H1 (cell line): ENCODE data around the gene KRT35. TPM values are rescaled to one million over a fixed set of nuclear protein-coding genes. Genes with fewer than 3 reads are reported as not detected.
A peak's percentile ranks its signal among the peaks of the same experiment; 100 is the strongest.

ENCODE experiments used
- CTCF ChIA-PET: fragments of 300-600 bp; sonication (Branson Sonifier 250); formaldehyde crosslinking; loops from one replicate; lab custom pipeline; 2021; ENCODE audit not compliant: partially characterized antibody; lab: Charles Lee
- POLR2A ChIA-PET: fragments of 300-600 bp; sonication (Branson Sonifier 250); formaldehyde crosslinking; loops from one replicate; lab custom pipeline; 2021; ENCODE audit warnings: inconsistent platforms; ENCODE audit not compliant: partially characterized antibody; lab: Charles Lee
- DNase-seq, 2 experiments: peaks; one replicate each; pipeline versions ENCODE4 v3.0.0 to v3.0.0-alpha.2; 2010 to 2022; ENCODE audit warnings: low spot score in 2 of 2, low read depth in 1 of 2, mixed read lengths in 1 of 2
- FAIRE-seq: peaks from 2 replicates; lab custom pipeline; 2011; peaks lifted over from hg19 to GRCh38; lab: Jason Lieb, UNC
- H2AFZ ChIP-seq: 2 replicates; pipeline ENCODE4 v1.8.1; 2012; ENCODE audit warnings: low read length, inconsistent platforms
- H2AK5ac ChIP-seq: 2 replicates; pipeline ENCODE4 v1.6.1; 2013; ENCODE audit warnings: low read depth, low read length
- H2BK120ac ChIP-seq: replicated peaks from 2 replicates; pipeline ENCODE3; 2013; ENCODE audit warnings: low read depth, low read length, inconsistent platforms
- H2BK12ac ChIP-seq: 2 replicates; pipeline ENCODE4 v1.6.1; 2013; ENCODE audit warnings: low read depth, low read length
- H2BK15ac ChIP-seq: 2 replicates; pipeline ENCODE4 v1.6.1; 2013; ENCODE audit warnings: low read length
- H2BK20ac ChIP-seq: 2 replicates; pipeline ENCODE4 v1.6.1; 2013; ENCODE audit warnings: low read length
- H2BK5ac ChIP-seq: 2 replicates; pipeline ENCODE4 v1.6.1; 2013; ENCODE audit warnings: low read depth, low read length
- H3K14ac ChIP-seq: 2 replicates; pipeline ENCODE4 v1.6.1; 2013; ENCODE audit warnings: inconsistent platforms; ENCODE audit not compliant: insufficient read length
- H3K18ac ChIP-seq: 2 replicates; pipeline ENCODE4 v1.6.1; 2013; ENCODE audit warnings: low read length; ENCODE audit errors: extremely low read depth
- H3K23ac ChIP-seq: 2 replicates; pipeline ENCODE4 v1.6.1; 2013; ENCODE audit warnings: inconsistent platforms; ENCODE audit not compliant: insufficient read length
- H3K23me2 ChIP-seq: 2 replicates; pipeline ENCODE4 v1.6.1; 2013; ENCODE audit warnings: low read depth, low read length
- H3K27ac ChIP-seq: 2 replicates; pipeline ENCODE4 v1.6.1; 2011; ENCODE audit warnings: low read depth, low read length, inconsistent platforms
- H3K27me3 ChIP-seq, 4 experiments: replicated peaks in 1 of 4; 1 replicate in 1 of 4; 2 replicates in 3 of 4; pipeline versions ENCODE4 v1.6.1 to v1.8.1; 2011 to 2013; ENCODE audit warnings: low read length in 3 of 4, mild to moderate bottlenecking in 3 of 4, inconsistent platforms in 2 of 4, mixed read lengths in 2 of 4, moderate library complexity in 1 of 4; ENCODE audit not compliant: control insufficient read depth in 3 of 4, insufficient read depth in 3 of 4; ENCODE audit errors: extremely low read depth in 1 of 4
- H3K36me3 ChIP-seq, 4 experiments: 2 replicates each; pipeline versions ENCODE4 v1.6.1 to v1.8.1; 2011 to 2013; ENCODE audit warnings: mild to moderate bottlenecking in 4 of 4, low read length in 3 of 4, moderate library complexity in 2 of 4, control low read depth in 1 of 4, inconsistent platforms in 1 of 4; ENCODE audit not compliant: insufficient read depth in 4 of 4, control insufficient read depth in 2 of 4
- H3K4ac ChIP-seq: replicated peaks from 2 replicates; pipeline ENCODE3; 2013; ENCODE audit warnings: low read length, low read depth, mixed read lengths, inconsistent platforms; ENCODE audit not compliant: insufficient read length
- H3K4me1 ChIP-seq, 4 experiments: replicated peaks in 1 of 4; 1 replicate in 1 of 4; 2 replicates in 3 of 4; pipeline versions ENCODE4 v1.6.1 to v1.8.1; 2011 to 2013; ENCODE audit warnings: low read length in 3 of 4, inconsistent platforms in 2 of 4, mixed read lengths in 1 of 4; ENCODE audit not compliant: insufficient read depth in 4 of 4, control insufficient read depth in 3 of 4
- H3K4me2 ChIP-seq, 2 experiments: 2 replicates each; pipeline versions ENCODE4 v1.6.1 to v1.8.1; 2011 to 2013; ENCODE audit warnings: low read depth in 2 of 2, low read length in 2 of 2, control low read depth in 1 of 2, inconsistent platforms in 1 of 2, mild to moderate bottlenecking in 1 of 2; ENCODE audit not compliant: insufficient read depth in 1 of 2
- H3K4me3 ChIP-seq, 4 experiments: fragments of 200-600, 300-600 bp in 1 of 4; sonication (generic), shearing (Covaris generic), sonication (Bioruptor Twin) in 1 of 4; 2 replicates each; pipeline versions ENCODE4 v1.5.1 to v1.8.1; 2011 to 2016; ENCODE audit warnings: low read length in 4 of 4, low read depth in 3 of 4, control low read depth in 2 of 4, inconsistent platforms in 2 of 4, mild to moderate bottlenecking in 2 of 4, mixed read lengths in 1 of 4, moderate library complexity in 1 of 4; ENCODE audit not compliant: insufficient read depth in 2 of 4; ENCODE audit errors: extremely low read depth in 1 of 4
- H3K56ac ChIP-seq: replicated peaks from 2 replicates; pipeline ENCODE3; 2013; ENCODE audit warnings: low read depth, mild to moderate bottlenecking, mixed read lengths, low read length, inconsistent platforms; ENCODE audit not compliant: insufficient read length
- H3K79me1 ChIP-seq: 2 replicates; pipeline ENCODE4 v1.6.1; 2013; ENCODE audit warnings: low read depth, low read length, control low read depth
- H3K79me2 ChIP-seq, 2 experiments: 2 replicates each; pipeline versions ENCODE4 v1.6.1 to v1.8.1; 2012 to 2013; ENCODE audit warnings: low read length in 2 of 2, mild to moderate bottlenecking in 2 of 2, inconsistent platforms in 1 of 2; ENCODE audit not compliant: insufficient read depth in 2 of 2, control insufficient read depth in 1 of 2
- H3K9ac ChIP-seq, 4 experiments: replicated peaks in 1 of 4; 1 replicate in 1 of 4; 2 replicates in 3 of 4; pipeline versions ENCODE4 v1.6.1 to v1.8.1; 2011 to 2013; ENCODE audit warnings: low read depth in 3 of 4, low read length in 3 of 4, control low read depth in 2 of 4, mild to moderate bottlenecking in 2 of 4, moderate library complexity in 2 of 4, inconsistent platforms in 1 of 4; ENCODE audit errors: extremely low read depth in 1 of 4
- H3K9me3 ChIP-seq, 2 experiments: 2 replicates each; pipeline versions ENCODE4 v1.6.1 to v1.8.1; 2012 to 2013; ENCODE audit warnings: mild to moderate bottlenecking in 2 of 2, moderate library complexity in 2 of 2, control low read depth in 1 of 2, inconsistent platforms in 1 of 2, low read depth in 1 of 2, low read length in 1 of 2, mixed read lengths in 1 of 2; ENCODE audit not compliant: insufficient read depth in 2 of 2
- H4K20me1 ChIP-seq, 2 experiments: replicated peaks in 1 of 2; 2 replicates each; pipeline versions ENCODE3 to v1.8.1; 2011 to 2013; ENCODE audit warnings: inconsistent platforms in 2 of 2, low read length in 2 of 2, mild to moderate bottlenecking in 1 of 2; ENCODE audit not compliant: insufficient read depth in 2 of 2, control insufficient read depth in 1 of 2
- H4K5ac ChIP-seq: 2 replicates; pipeline ENCODE4 v1.6.1; 2013; ENCODE audit warnings: low read length, low read depth, mixed read lengths, inconsistent platforms; ENCODE audit not compliant: insufficient read length
- H4K8ac ChIP-seq: 2 replicates; pipeline ENCODE4 v1.8.0; 2013; ENCODE audit warnings: mild to moderate bottlenecking, moderate library complexity, low read length, inconsistent platforms; ENCODE audit not compliant: insufficient read depth; ENCODE audit errors: extremely low read depth
- H4K91ac ChIP-seq: replicated peaks from 2 replicates; pipeline ENCODE3; 2013; ENCODE audit warnings: low read length, mixed read lengths, inconsistent platforms; ENCODE audit not compliant: insufficient read length
- BACH1 ChIP-seq: IDR thresholded peaks from 2 replicates; pipeline ENCODE4 v1.6.1; 2012; ENCODE audit warnings: low read length, improper control_type of control experiment
- BRCA1 ChIP-seq: IDR thresholded peaks from 2 replicates; pipeline ENCODE4 v1.6.1; 2012; ENCODE audit warnings: low read depth, low read length, improper control_type of control experiment
- CBX8 ChIP-seq: fragments of 300-800, 300-1000 bp; sonication (generic); IDR thresholded peaks from 2 replicates; pipeline ENCODE4 v1.7.1; 2016; ENCODE audit warnings: low read depth, low read length, borderline replicate concordance
- TEAD4 ChIP-seq: IDR thresholded peaks from 2 replicates; pipeline ENCODE4 v1.6.1; 2012; ENCODE audit warnings: low read depth, low read length, inconsistent platforms, mixed read lengths
- WGBS, 2 experiments: shearing (Covaris generic) in 1 of 2; methylation state at CpG; one replicate each; pipeline versions ENCODE4 v1.1.6 to v1.1.7; 2013 to 2015; ENCODE audit warnings: low lambda C conversion rate in 2 of 2, mixed read lengths in 2 of 2, inconsistent platforms in 1 of 2, low coverage in 1 of 2, missing lambda C conversion rate in 1 of 2; ENCODE audit not compliant: insufficient replicate concordance in 2 of 2, insufficient coverage in 1 of 2, insufficient read length in 1 of 2; ENCODE audit errors: extremely low coverage in 1 of 2, missing lambda C conversion rate in 1 of 2; 5-methylcytosine and 5-hydroxymethylcytosine counted together
- polyA plus RNA-seq, 7 experiments: library from polyadenylated mRNA; depleted of rRNA in 3 of 7; stranded (reverse) in 5 of 7; unstranded in 2 of 7; fragments of >200 nt in 5 of 7; fragments of 200-250 nt in 2 of 7; gene quantifications; 1 replicate in 5 of 7; 2 replicates in 1 of 7; 4 replicates in 1 of 7; pipeline versions ENCODE4 v1.2.1 to v1.2.3, GENCODE V29; 2011 to 2013; ENCODE audit warnings: missing spikeins in 2 of 7, mixed read lengths in 2 of 7
- total RNA-seq: library from RNA; stranded (reverse); fragmentation: NEBNext Ultra II Directional; extraction: Animal tissue kit (Norgen Biotek cat#: 25700); gene quantifications from 2 replicates; pipeline ENCODE4 v1.2.1, GENCODE V29; 2021

The KRT35 gene
- total and polyA plus RNA-seq, 2 of the 8 experiments (the other 6 are each of a cell fraction or from before 2014, with no cell fraction given), result not detected

GRCh38 chr17:41530062-41531048 is 49.4 kb upstream of the KRT35 start:
- Histone ChIP-seq H3K9ac (no peak overlapping the region), H2BK120ac (no peak overlapping the region), H4K8ac (no peak overlapping the region), H4K20me1 (peaks cover 2 to 6% of the 10 kb centered on the region in 2 experiments), H2AK5ac (peak overlapping the region; percentile 61; the same call in 1 of the 2 replicates), H2BK12ac (peak overlapping the region; percentile 95), H3K9me3 (no peaks in the 10 kb centered on the region), H3K4me3 (no peak overlapping the region), H3K36me3 (peaks cover 0 to 7% (median 0%) of the 10 kb centered on the region in 4 experiments; a peak in 1 of 8 replicates), H3K4me2 (no peak overlapping the region), H3K4ac (no peak overlapping the region), H4K91ac (no peak overlapping the region), H4K5ac (no peak overlapping the region), H3K14ac (no peak overlapping the region), H2BK5ac (peak overlapping the region; percentile 2; the same call in 1 of the 2 replicates), H3K23ac (no peak overlapping the region), H3K4me1 (peaks cover 2 to 19% (median 10%) of the 10 kb centered on the region in 4 experiments), H2BK15ac (peak overlapping the region; percentile 75), H2AFZ (no peak overlapping the region), H3K23me2 (peaks cover 6% of the 10 kb centered on the region; the same call in 1 of the 2 replicates), H2BK20ac (peak overlapping the region; percentile 87; the same call in 1 of the 2 replicates)
- DNase-seq, result no peak
- ChIA-PET CTCF (interaction anchor here (0.8 to 7.4 kb wide), 6 partner anchors 18 to 132 kb away, joined by 3 to 79 read pairs (median 6); no protein-coding TSS in a partner anchor), POLR2A (interaction anchor here (0.6 to 11.0 kb wide), 6 partner anchors 12 to 398 kb away, joined by 3 to 293 read pairs (median 22); partner anchors contain the start of genes EIF1 and KRT15)
- WGBS, 2 experiments, result 83% methylated on average over 8 of the region's 8 CpGs; no CpG with 5 or more reads in 1 of the 2 experiments
- FAIRE-seq, result no peak
- TF ChIP-seq BRCA1, result no peak
- TF ChIP-seq CBX8, result no peak
- TF ChIP-seq TEAD4, result no peak
- no peak for TF ChIP-seq BACH1
- TF ChIP-seq, all 59 proteins: peak for 0
- Histone ChIP-seq H3K27me3 (no peaks in the 10 kb centered on the region), H3K79me2 (peaks cover 0 to 13% of the 10 kb centered on the region in 2 experiments; a peak in 3 of 4 replicates), H3K27ac (no peak overlapping the region), H3K18ac (0 out of 2 replicates have a peak overlapping the region, but pooled peaks have one; percentile 19), H3K79me1 (peaks cover 5% of the 10 kb centered on the region; the same call in 1 of the 2 replicates), H3K56ac (no peak overlapping the region)
